BLaER1 treated with 17β-estradiol and CSF1 and Interleukin-3, amounts not matched to agents 10 nM and 100 nM (cell line): Measurements from ENCODE around the gene SLC11A1.
A peak's percentile ranks its signal among the peaks of the same experiment; 100 is the strongest.

Source experiments
- H3K27ac ChIP-seq, 11 experiments: shearing (Covaris generic); formaldehyde crosslinking; 2 replicates each; pipeline ENCODE4 v1.8.1; 2022
- H3K27me3 ChIP-seq, 11 experiments: shearing (Covaris generic); formaldehyde crosslinking; 2 replicates each; pipeline ENCODE4 v1.8.1; 2022
- H3K36me3 ChIP-seq, 11 experiments: shearing (Covaris generic); formaldehyde crosslinking; 2 replicates each; pipeline ENCODE4 v1.8.1; 2022
- H3K4me1 ChIP-seq, 10 experiments: shearing (Covaris generic); formaldehyde crosslinking; 2 replicates each; pipeline ENCODE4 v1.8.1; 2022
- H3K4me2 ChIP-seq, 11 experiments: shearing (Covaris generic); formaldehyde crosslinking; 2 replicates each; pipeline ENCODE4 v1.8.1; 2022
- H3K4me3 ChIP-seq, 10 experiments: shearing (Covaris generic); formaldehyde crosslinking; 2 replicates each; pipeline ENCODE4 v1.8.1; 2022
- H3K9ac ChIP-seq, 11 experiments: shearing (Covaris generic); formaldehyde crosslinking; 2 replicates each; pipeline ENCODE4 v1.8.1; 2022
- H3K9me3 ChIP-seq, 11 experiments: shearing (Covaris generic); formaldehyde crosslinking; replicated peaks in 1 of 11; 2 replicates each; pipeline ENCODE4 v1.8.1; 2022
- H4K20me1 ChIP-seq, 11 experiments: shearing (Covaris generic); formaldehyde crosslinking; 2 replicates each; pipeline ENCODE4 v1.8.1; 2022
- Cebpa-rat ChIP-seq, 11 experiments: shearing (Covaris generic); IDR thresholded peaks; 2 replicates each; pipeline ENCODE4 v1.8.1; 2022

SLC11A1 gene

GRCh38 chr2:218400930-218401881 lies 19.1 kb downstream of the SLC11A1 start:
- Histone ChIP-seq H3K4me3 (peak overlapping the region; percentile 79 to 97 (median 93)), H3K27ac (peak overlapping the region; percentile 44 to 100 (median 99); a peak in 21 of 22 replicates)

DNA sequence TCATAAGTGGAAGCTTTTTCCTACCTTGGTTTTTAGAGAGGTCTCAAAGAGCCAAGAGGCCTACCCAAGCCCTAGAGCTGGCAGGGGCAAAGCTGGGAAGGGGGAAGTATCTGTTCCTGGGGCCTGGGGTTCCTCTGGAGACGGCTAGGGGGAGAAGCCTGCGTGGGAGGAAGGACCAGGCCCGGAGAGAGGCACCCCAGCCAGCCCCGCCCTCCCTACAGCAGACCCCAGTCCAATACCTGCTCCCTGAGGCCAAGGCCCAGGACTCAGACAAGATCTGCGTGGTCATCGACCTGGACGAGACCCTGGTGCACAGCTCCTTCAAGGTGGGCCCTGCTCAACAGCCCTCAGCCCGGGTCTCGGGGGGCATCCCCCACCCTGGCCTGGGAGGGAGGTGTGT lies 19.8 kb downstream of the SLC11A1 start:
- Histone ChIP-seq H3K27me3 (peaks cover 0 to 25% (median 20%) of the 10 kb centered on the region in 11 experiments; a peak in 15 of 22 replicates), H3K9ac (peak overlapping the region; percentile 94 to 100 (median 99)), H4K20me1 (peaks cover 14 to 51% (median 33%) of the 10 kb centered on the region in 11 experiments; a peak in 14 of 22 replicates), H3K4me2 (peak overlapping the region; percentile 90 to 100 (median 98)), H3K9me3 (no peaks in the 10 kb centered on the region), H3K27ac (peak overlapping the region in 10 of 11 experiments; percentile 96 to 100 (median 99); a peak in 16 of 22 replicates), H3K4me1 (peaks cover 59 to 81% (median 77%) of the 10 kb centered on the region in 10 experiments), H3K36me3 (peaks cover 33 to 47% (median 43%) of the 10 kb centered on the region in 11 experiments), H3K4me3 (peak overlapping the region; percentile 79 to 97 (median 93); a peak in 19 of 20 replicates)
- no peak for TF ChIP-seq Cebpa-rat (IDR thresholded peaks at IDR 0.05)

More at GRCh38 chr2:218400930-218401881, 19.1 kb downstream of the SLC11A1 start:
- Histone ChIP-seq H3K4me2 (peak overlapping the region; percentile 90 to 100 (median 98)), H3K9me3 (no peaks in the 10 kb centered on the region), H3K9ac (peak overlapping the region; percentile 94 to 100 (median 99)), H4K20me1 (peaks cover 14 to 51% (median 33%) of the 10 kb centered on the region in 11 experiments; a peak in 14 of 22 replicates), H3K27me3 (peaks cover 0 to 26% (median 20%) of the 10 kb centered on the region in 11 experiments; a peak in 15 of 22 replicates), H3K4me1 (peaks cover 55 to 83% (median 77%) of the 10 kb centered on the region in 10 experiments), H3K36me3 (peaks cover 33 to 47% (median 43%) of the 10 kb centered on the region in 11 experiments)
- TF ChIP-seq Cebpa-rat (IDR thresholded peaks at IDR 0.05): no peak

DNA sequence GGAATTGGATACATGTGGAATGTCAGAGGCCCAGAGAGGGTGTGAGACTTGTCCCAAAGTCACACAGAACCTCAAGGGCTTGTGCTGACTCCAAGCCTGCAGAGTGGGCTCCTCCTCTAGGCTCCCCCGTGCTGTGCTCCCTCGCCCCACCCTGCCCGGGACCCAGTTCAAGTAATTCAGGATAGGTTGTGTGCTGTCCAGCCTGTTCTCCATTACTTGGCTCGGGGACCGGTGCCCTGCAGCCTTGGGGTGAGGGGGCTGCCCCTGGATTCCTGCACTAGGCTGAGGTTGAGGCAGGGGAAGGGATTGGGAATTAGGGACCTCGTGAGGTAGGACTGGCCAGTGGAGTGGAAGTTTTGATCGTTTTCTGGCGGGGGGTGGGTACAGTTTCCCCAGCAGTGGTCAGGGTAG lies 20.4 kb downstream of the SLC11A1 start:
- Histone ChIP-seq H3K9ac (peak overlapping the region in 10 of 11 experiments; percentile 94 to 100 (median 98); a peak in 17 of 22 replicates), H3K4me2 (peak overlapping the region; percentile 90 to 100 (median 98); a peak in 21 of 22 replicates), H3K36me3 (peaks cover 33 to 47% (median 43%) of the 10 kb centered on the region in 11 experiments), H4K20me1 (peaks cover 14 to 51% (median 33%) of the 10 kb centered on the region in 11 experiments; a peak in 14 of 22 replicates), H3K4me1 (peaks cover 63 to 81% (median 77%) of the 10 kb centered on the region in 10 experiments), H3K4me3 (peak overlapping the region in 8 of 10 experiments; percentile 79 to 97 (median 94); a peak in 14 of 20 replicates), H3K9me3 (no peaks in the 10 kb centered on the region), H3K27ac (peak overlapping the region in 8 of 11 experiments; percentile 85 to 100 (median 99); a peak in 9 of 22 replicates), H3K27me3 (peaks cover 0 to 19% (median 15%) of the 10 kb centered on the region in 11 experiments; a peak in 15 of 22 replicates)
- TF ChIP-seq Cebpa-rat (IDR thresholded peaks at IDR 0.05): no peak

- peaks cover 14 to 51% (median 33%) of the 10 kb centered on the region in 11 experiments; a peak in 14 of 22 replicates for H4K20me1 ChIP-seq
- H3K9me3 ChIP-seq: no peaks in the 10 kb centered on the region
- peak overlapping the region in 7 of 10 experiments; percentile 34 to 97 (median 93); a peak in 12 of 20 replicates for H3K4me3 ChIP-seq
- H3K27me3 ChIP-seq: peaks cover 0 to 14% (median 11%) of the 10 kb centered on the region in 11 experiments; a peak in 15 of 22 replicates
- TF ChIP-seq Cebpa-rat (IDR thresholded peaks at IDR 0.05): no peak
- peak overlapping the region; percentile 69 to 100 (median 97); a peak in 17 of 22 replicates for H3K9ac ChIP-seq
- H3K4me2 ChIP-seq: peak overlapping the region; percentile 90 to 100 (median 98)
- H3K27ac ChIP-seq: peak overlapping the region in 7 of 11 experiments; percentile 78 to 100 (median 97); a peak in 7 of 22 replicates
- H3K4me1 ChIP-seq: peaks cover 65 to 81% (median 77%) of the 10 kb centered on the region in 10 experiments
- H3K36me3 ChIP-seq: peaks cover 33 to 47% (median 43%) of the 10 kb centered on the region in 11 experiments
These were observed 20.9 kb downstream of the SLC11A1 start for GRCh38 chr2:218402911-218403411.

DNA sequence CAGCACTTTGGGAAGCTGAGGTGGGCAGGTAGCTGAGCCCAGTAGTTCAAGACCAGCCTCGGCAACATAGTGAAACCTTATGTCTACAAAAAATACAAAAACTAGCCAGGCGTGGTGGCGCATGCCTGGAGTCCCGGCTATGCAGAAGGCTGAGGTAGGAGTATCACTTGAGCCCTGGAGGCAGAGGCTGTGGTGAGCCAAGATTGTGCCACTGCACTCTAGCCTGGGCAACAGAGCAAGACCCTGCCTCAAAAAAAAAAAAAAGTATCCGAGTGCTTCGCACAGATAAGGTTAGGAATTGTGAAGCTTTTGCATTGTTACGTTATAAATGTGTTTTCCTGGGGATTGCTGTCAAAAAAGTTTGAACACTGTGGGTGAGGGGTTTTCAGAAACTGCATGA lies 21.7 kb downstream of the SLC11A1 start:
- H3K4me3 ChIP-seq: peak overlapping the region; percentile 44 to 97 (median 84); a peak in 16 of 20 replicates
- H3K36me3 ChIP-seq: peaks cover 33 to 47% (median 43%) of the 10 kb centered on the region in 11 experiments
- peaks cover 0 to 6% (median 3%) of the 10 kb centered on the region in 11 experiments; a peak in 11 of 22 replicates for H3K27me3 ChIP-seq
- TF ChIP-seq Cebpa-rat (IDR thresholded peaks at IDR 0.05): no peak
- peak overlapping the region in 10 of 11 experiments; percentile 58 to 98 (median 78); a peak in 17 of 22 replicates for H3K27ac ChIP-seq
- peak overlapping the region; percentile 69 to 100 (median 94) for H3K9ac ChIP-seq
- no peaks in the 10 kb centered on the region for H3K9me3 ChIP-seq
- peaks cover 73 to 81% (median 77%) of the 10 kb centered on the region in 10 experiments for H3K4me1 ChIP-seq
- peaks cover 14 to 51% (median 33%) of the 10 kb centered on the region in 11 experiments; a peak in 14 of 22 replicates for H4K20me1 ChIP-seq
- H3K4me2 ChIP-seq: peak overlapping the region; percentile 90 to 100 (median 98)

- Histone ChIP-seq H3K36me3 (peaks cover 33 to 47% (median 43%) of the 10 kb centered on the region in 11 experiments), H3K4me3 (peak overlapping the region; percentile 2 to 97 (median 68); a peak in 16 of 20 replicates), H3K4me2 (peak overlapping the region; percentile 90 to 100 (median 98)), H3K27ac (peak overlapping the region; percentile 15 to 98 (median 78); a peak in 21 of 22 replicates), H3K27me3 (no peaks in the 10 kb centered on the region), H4K20me1 (peaks cover 14 to 51% (median 33%) of the 10 kb centered on the region in 11 experiments; a peak in 14 of 22 replicates), H3K4me1 (peaks cover 71 to 76% (median 74%) of the 10 kb centered on the region in 10 experiments), H3K9me3 (no peaks in the 10 kb centered on the region), H3K9ac (peak overlapping the region; percentile 69 to 100 (median 94))
- TF ChIP-seq Cebpa-rat (IDR thresholded peaks at IDR 0.05): no peak
These were observed 22.4 kb downstream of the SLC11A1 start for GRCh38 chr2:218404351-218405085.

DNA sequence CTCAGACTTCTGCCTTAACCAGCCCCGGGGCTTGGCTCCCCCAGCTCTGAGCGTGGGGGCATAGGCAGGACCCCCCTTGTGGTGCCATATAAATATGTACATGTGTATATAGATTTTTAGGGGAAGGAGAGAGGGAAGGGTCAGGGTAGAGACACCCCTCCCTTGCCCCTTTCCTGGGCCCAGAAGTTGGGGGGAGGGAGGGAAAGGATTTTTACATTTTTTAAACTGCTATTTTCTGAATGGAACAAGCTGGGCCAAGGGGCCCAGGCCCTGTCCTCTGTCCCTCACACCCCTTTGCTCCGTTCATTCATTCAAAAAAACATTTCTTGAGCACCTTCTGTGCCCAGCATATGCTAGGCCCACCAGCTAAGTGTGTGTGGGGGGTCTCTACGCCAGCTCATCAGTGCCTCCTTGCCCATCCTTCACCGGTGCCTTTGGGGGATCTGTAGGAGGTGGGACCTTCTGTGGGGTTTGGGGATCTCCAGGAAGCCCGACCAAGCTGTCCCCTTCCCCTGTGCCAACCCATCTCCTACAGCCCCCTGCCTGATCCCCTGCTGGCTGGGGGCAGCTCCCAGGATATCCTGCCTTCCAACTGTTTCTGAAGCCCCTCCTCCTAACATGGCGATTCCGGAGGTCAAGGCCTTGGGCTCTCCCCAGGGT lies 23.1 kb downstream of the SLC11A1 start:
- peak overlapping the region; percentile 58 to 98 (median 78) for H3K27ac ChIP-seq
- peak overlapping the region; percentile 90 to 100 (median 98) for H3K4me2 ChIP-seq
- H3K36me3 ChIP-seq: peaks cover 33 to 47% (median 43%) of the 10 kb centered on the region in 11 experiments
- H3K4me1 ChIP-seq: peaks cover 71 to 76% (median 74%) of the 10 kb centered on the region in 10 experiments
- peaks cover 14 to 51% (median 33%) of the 10 kb centered on the region in 11 experiments; a peak in 14 of 22 replicates for H4K20me1 ChIP-seq
- no peak for TF ChIP-seq Cebpa-rat (IDR thresholded peaks at IDR 0.05)
- peak overlapping the region; percentile 34 to 97 (median 68) for H3K4me3 ChIP-seq
- H3K9me3 ChIP-seq: no peaks in the 10 kb centered on the region
- H3K27me3 ChIP-seq: no peaks in the 10 kb centered on the region
- peak overlapping the region; percentile 69 to 100 (median 94) for H3K9ac ChIP-seq
